K562 (cell line): ENCODE results near the gene GGNBP2. TPM values are rescaled to one million over a fixed set of nuclear protein-coding genes. Genes with fewer than 3 reads are reported as not detected.

Experiments used
- BMI1 ChIP-seq: fragments of 150-350 bp; IDR thresholded peaks from 2 replicates; pipeline ENCODE4 v1.6.1; 2014; ENCODE audit warnings: low read length
- E2F3 ChIP-seq: fragments of 250-450 bp; sonication (Bioruptor Pico); IDR thresholded peaks from 2 replicates; pipeline ENCODE4 v1.4.0; 2020; ENCODE audit warnings: mild to moderate bottlenecking
- HCFC1 ChIP-seq: IDR thresholded peaks from 2 replicates; pipeline ENCODE4 v1.6.1; 2012; ENCODE audit warnings: low read depth, low read length, improper control_type of control experiment
- HDAC2 ChIP-seq: fragments of 450-650 bp; IDR thresholded peaks from 2 replicates; pipeline ENCODE4 v1.6.1; 2016; ENCODE audit warnings: mild to moderate bottlenecking
- KDM4B ChIP-seq, 2 experiments: fragments of 450-650 bp in 1 of 2; sonication (generic) in 1 of 2; IDR thresholded peaks; 2 replicates each; pipeline ENCODE4 v1.6.1; 2016 to 2017; ENCODE audit warnings: borderline replicate concordance in 2 of 2, antibody characterized with exemption in 1 of 2, low read depth in 1 of 2, mild to moderate bottlenecking in 1 of 2
- KHSRP ChIP-seq: fragments of 450-650 bp; IDR thresholded peaks from 2 replicates; pipeline ENCODE4 v1.6.1; 2017
- LEF1 ChIP-seq: fragments of 450-650 bp; IDR thresholded peaks from 2 replicates; pipeline ENCODE4 v1.6.1; 2016; ENCODE audit warnings: mild to moderate bottlenecking
- MECOM ChIP-seq: fragments of 250-450 bp; sonication (Bioruptor Pico); IDR thresholded peaks from 2 replicates; pipeline ENCODE4 v1.8.0; 2022; ENCODE audit warnings: inconsistent platforms
- MEF2D ChIP-seq: conservative IDR thresholded peaks from 2 replicates; pipeline ENCODE4 v1.6.1; 2016; ENCODE audit warnings: low read depth, missing genetic modification characterization, missing compliant biosample characterization
- MXI1 ChIP-seq: IDR thresholded peaks from 2 replicates; pipeline ENCODE4 v1.6.1; 2011; ENCODE audit warnings: low read depth, mild to moderate bottlenecking, improper control_type of control experiment, low read length
- PHF21A ChIP-seq: fragments of 450-650 bp; IDR thresholded peaks from 2 replicates; pipeline ENCODE4 v1.6.1; 2017; ENCODE audit warnings: low read depth, borderline replicate concordance
- POLR2AphosphoS2 ChIP-seq: IDR thresholded peaks from 2 replicates; pipeline ENCODE4 v1.6.1; 2012; ENCODE audit warnings: low read length, improper control_type of control experiment
- SIN3B ChIP-seq: fragments of 450-650 bp; IDR thresholded peaks from 2 replicates; pipeline ENCODE4 v1.6.1; 2017; ENCODE audit warnings: low read depth, mild to moderate bottlenecking, moderate library complexity
- THRAP3 ChIP-seq: fragments of 450-650 bp; IDR thresholded peaks from 2 replicates; pipeline ENCODE4 v1.6.1; 2016; ENCODE audit warnings: mild to moderate bottlenecking, inconsistent platforms, borderline replicate concordance
- WHSC1 ChIP-seq: IDR thresholded peaks from one replicate; pipeline ENCODE4 v1.6.1; 2012; ENCODE audit warnings: low read length, control low read depth, inconsistent platforms
- ZNF184 ChIP-seq: sonication (generic); formaldehyde crosslinking; IDR thresholded peaks from 2 replicates; pipeline ENCODE4 v1.5.0; 2020; ENCODE audit warnings: missing genetic modification reagents
- ZNF212 ChIP-seq: fragments of 450-650 bp; formaldehyde crosslinking; IDR thresholded peaks from 2 replicates; pipeline ENCODE4 v1.4.0; 2020; ENCODE audit warnings: mild to moderate bottlenecking
- polyA plus RNA-seq, 8 experiments: library from polyadenylated mRNA; depleted of rRNA in 4 of 8; stranded (reverse) in 5 of 8; unstranded in 3 of 8; fragments of >200 nt; fragmentation: Nextera tagmentation in 2 of 8; fragmentation: Illumina TruSeq in 1 of 8; extraction: Ambion mirVana in 2 of 8; extraction: Trizol in 1 of 8; gene quantifications; 2 replicates each; pipeline versions ENCODE4 v1.2.1 to v1.2.3, GENCODE V29; 2011 to 2014; ENCODE audit warnings: inconsistent platforms in 1 of 8, missing spikeins in 1 of 8
- total RNA-seq, 7 experiments: library from RNA; depleted of rRNA in 6 of 7; stranded (reverse); fragments of >200 nt in 6 of 7; fragmentation: Illumina TruSeq in 2 of 7; extraction: Trizol in 2 of 7; gene quantifications; 2 replicates each; pipeline versions ENCODE4 v1.2.1 to v1.2.3, GENCODE V29; 2011 to 2021; ENCODE audit warnings: low replicate concordance in 1 of 7
- TF ChIP-seq, protein P1 (sequence below): fragments of 450-650 bp; IDR thresholded peaks from 2 replicates; pipeline ENCODE4 v1.7.1; 2018; ENCODE audit warnings: mild to moderate bottlenecking, low read depth; ENCODE audit not compliant: partially characterized antibody
- TF ChIP-seq, protein P2 (sequence below): sonication (generic); formaldehyde crosslinking; IDR thresholded peaks from 2 replicates; pipeline ENCODE4 v1.8.0; 2022; ENCODE audit warnings: mild to moderate bottlenecking, missing genetic modification reagents
- TF ChIP-seq, protein P3 (sequence below): fragments of 450-650 bp; conservative IDR thresholded peaks from 2 replicates; pipeline ENCODE4 v1.6.1; 2016; ENCODE audit warnings: missing genetic modification characterization, low read depth, mild to moderate bottlenecking, missing compliant biosample characterization, moderate library complexity
- TF ChIP-seq, protein P4 (sequence below): fragments of 450-650 bp; IDR thresholded peaks from 2 replicates; pipeline ENCODE4 v1.6.1; 2014; ENCODE audit warnings: low read depth, mild to moderate bottlenecking, moderate library complexity, borderline replicate concordance

The GGNBP2 gene
- total and polyA plus RNA-seq, 9 of the 15 experiments (the other 6 are each of a cell fraction or from before 2014, with no cell fraction given), result 35.7 to 96.6 (median 64.1) TPM

DNA sequence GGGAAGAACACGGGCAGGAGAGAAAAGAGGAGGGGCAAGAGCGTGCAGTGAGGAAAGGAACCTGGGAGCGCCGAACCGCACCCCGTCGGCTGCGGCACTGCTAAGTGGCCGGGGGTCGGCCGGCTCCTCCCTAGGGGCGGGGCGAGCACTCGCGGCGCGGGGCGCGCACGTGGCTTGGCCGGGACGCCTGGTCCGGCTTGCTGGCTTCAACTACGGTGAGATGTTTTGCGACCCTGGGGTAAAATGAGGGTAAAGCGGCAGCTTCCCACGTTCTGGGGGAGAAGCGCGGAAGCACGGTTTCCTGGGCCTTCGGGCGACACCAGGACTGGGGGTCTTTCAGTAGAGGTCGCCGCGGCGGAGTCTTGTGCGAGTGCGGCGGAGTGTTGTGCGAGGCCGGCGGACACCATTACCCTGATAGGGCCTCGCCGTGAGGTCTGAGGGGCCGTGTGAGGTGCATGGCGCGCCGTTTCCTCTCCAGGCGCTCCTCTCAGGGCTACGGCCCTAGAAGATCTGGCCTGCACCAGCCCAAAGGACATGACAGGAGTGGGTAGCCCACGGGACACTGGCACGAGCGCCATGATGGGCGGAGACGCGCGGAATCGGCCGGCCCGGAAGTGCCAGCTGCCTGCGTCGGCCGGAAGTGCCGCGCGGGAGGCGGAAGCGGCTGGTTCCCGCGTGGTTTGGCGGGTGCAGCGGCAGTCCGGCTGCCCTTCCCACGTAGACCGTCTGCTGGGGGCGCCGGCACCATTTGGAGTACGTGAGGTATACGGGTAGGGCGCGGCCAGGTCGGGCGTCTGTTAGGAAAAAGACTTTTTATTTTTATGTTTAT, 9.7 kb upstream of the GGNBP2 start, which contains the start of the genes MYO19 and PIGW (continued):
- TF ChIP-seq, protein P1, sequence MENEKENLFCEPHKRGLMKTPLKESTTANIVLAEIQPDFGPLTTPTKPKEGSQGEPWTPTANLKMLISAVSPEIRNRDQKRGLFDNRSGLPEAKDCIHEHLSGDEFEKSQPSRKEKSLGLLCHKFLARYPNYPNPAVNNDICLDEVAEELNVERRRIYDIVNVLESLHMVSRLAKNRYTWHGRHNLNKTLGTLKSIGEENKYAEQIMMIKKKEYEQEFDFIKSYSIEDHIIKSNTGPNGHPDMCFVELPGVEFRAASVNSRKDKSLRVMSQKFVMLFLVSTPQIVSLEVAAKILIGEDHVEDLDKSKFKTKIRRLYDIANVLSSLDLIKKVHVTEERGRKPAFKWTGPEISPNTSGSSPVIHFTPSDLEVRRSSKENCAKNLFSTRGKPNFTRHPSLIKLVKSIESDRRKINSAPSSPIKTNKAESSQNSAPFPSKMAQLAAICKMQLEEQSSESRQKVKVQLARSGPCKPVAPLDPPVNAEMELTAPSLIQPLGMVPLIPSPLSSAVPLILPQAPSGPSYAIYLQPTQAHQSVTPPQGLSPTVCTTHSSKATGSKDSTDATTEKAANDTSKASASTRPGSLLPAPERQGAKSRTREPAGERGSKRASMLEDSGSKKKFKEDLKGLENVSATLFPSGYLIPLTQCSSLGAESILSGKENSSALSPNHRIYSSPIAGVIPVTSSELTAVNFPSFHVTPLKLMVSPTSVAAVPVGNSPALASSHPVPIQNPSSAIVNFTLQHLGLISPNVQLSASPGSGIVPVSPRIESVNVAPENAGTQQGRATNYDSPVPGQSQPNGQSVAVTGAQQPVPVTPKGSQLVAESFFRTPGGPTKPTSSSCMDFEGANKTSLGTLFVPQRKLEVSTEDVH, result peak; percentile 91
- TF ChIP-seq, protein P2, sequence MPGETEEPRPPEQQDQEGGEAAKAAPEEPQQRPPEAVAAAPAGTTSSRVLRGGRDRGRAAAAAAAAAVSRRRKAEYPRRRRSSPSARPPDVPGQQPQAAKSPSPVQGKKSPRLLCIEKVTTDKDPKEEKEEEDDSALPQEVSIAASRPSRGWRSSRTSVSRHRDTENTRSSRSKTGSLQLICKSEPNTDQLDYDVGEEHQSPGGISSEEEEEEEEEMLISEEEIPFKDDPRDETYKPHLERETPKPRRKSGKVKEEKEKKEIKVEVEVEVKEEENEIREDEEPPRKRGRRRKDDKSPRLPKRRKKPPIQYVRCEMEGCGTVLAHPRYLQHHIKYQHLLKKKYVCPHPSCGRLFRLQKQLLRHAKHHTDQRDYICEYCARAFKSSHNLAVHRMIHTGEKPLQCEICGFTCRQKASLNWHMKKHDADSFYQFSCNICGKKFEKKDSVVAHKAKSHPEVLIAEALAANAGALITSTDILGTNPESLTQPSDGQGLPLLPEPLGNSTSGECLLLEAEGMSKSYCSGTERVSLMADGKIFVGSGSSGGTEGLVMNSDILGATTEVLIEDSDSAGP (CRISPR knock-in tag), result no peak
- TF ChIP-seq SIN3B, result peak; percentile 72; the same call in 1 of the 2 replicates
- no peak for TF ChIP-seq WHSC1
- no peak for TF ChIP-seq THRAP3
- TF ChIP-seq MEF2D (tag), result no peak
- TF ChIP-seq ZNF212 (CRISPR knock-in tag), result no peak
- no peak for TF ChIP-seq BMI1
- TF ChIP-seq MECOM, result no peak
- no peak for TF ChIP-seq ZNF184
- TF ChIP-seq PHF21A, result no peak
- TF ChIP-seq MXI1, result peak; percentile 82
- no peak; the same call in 1 of the 2 replicates for TF ChIP-seq LEF1
- TF ChIP-seq, protein P3, sequence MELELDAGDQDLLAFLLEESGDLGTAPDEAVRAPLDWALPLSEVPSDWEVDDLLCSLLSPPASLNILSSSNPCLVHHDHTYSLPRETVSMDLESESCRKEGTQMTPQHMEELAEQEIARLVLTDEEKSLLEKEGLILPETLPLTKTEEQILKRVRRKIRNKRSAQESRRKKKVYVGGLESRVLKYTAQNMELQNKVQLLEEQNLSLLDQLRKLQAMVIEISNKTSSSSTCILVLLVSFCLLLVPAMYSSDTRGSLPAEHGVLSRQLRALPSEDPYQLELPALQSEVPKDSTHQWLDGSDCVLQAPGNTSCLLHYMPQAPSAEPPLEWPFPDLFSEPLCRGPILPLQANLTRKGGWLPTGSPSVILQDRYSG, result peak; percentile 67; the same call in 1 of the 2 replicates
- peak in 1 of 2 experiments; percentile 75; a peak in 1 of 4 replicates for TF ChIP-seq KDM4B (IDR thresholded peaks at IDR 0.05; ENCODE audit: borderline replicate concordance in 2 of 2, low read depth in 1 of 2)
- TF ChIP-seq KHSRP, result no peak
- TF ChIP-seq POLR2AphosphoS2, result peak; percentile 63; the same call in 1 of the 2 replicates
- TF ChIP-seq, protein P4, sequence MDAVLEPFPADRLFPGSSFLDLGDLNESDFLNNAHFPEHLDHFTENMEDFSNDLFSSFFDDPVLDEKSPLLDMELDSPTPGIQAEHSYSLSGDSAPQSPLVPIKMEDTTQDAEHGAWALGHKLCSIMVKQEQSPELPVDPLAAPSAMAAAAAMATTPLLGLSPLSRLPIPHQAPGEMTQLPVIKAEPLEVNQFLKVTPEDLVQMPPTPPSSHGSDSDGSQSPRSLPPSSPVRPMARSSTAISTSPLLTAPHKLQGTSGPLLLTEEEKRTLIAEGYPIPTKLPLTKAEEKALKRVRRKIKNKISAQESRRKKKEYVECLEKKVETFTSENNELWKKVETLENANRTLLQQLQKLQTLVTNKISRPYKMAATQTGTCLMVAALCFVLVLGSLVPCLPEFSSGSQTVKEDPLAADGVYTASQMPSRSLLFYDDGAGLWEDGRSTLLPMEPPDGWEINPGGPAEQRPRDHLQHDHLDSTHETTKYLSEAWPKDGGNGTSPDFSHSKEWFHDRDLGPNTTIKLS, result peak; percentile 98
- 0 out of 2 replicates have a peak, but pooled peaks have one; percentile 29 for TF ChIP-seq E2F3 (CRISPR knock-in tag)
- peak; percentile 76 for TF ChIP-seq HCFC1
- 0 out of 2 replicates have a peak, but pooled peaks have one; percentile 34 for TF ChIP-seq HDAC2
